Measurements from ENCODE around the gene SAMM50.

SAMM50 gene

DNA sequence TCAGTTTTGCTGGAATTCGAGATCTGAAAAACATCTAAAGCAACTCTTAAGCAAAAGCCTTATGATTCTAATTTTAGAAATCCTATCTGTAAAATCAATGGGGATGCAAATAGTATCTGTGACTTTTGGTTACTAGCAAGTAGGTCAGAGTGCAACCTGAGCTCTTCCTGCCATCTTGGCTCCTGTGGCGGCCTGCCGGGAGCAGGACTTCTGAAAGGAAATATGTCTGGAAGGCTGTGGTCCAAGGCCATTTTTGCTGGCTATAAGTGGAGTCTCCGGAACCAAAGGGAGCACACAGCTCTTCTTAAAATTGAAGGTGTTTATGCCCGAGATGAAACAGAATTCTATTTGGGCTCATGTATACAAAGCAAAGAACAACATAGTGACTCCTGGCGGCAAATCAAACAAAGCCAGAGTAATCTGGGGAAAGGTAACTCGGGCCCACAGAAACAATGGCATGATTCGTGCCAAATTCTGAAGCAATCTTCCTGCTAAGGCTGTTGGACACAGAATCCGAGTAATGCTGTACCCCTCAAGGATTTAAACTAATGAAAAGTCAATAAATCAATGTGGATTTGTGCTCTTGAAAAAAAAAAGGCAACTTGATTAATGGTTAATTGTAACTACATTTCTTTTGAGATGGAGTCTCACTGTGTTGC lies 1.7 kb downstream of the SAMM50 start:
- no peak overlapping the region for H3K27ac ChIP-seq (ENCODE audit: poor library complexity, severe bottlenecking)
- H3K9me3 ChIP-seq (ENCODE audit: severe bottlenecking): no peaks in the 10 kb centered on the region
- no peaks in the 10 kb centered on the region for H3K27me3 ChIP-seq (ENCODE audit: insufficient read depth, poor library complexity, severe bottlenecking)
- no peak overlapping the region for H3K4me3 ChIP-seq (ENCODE audit: severe bottlenecking)
- DNase-seq (ENCODE audit: low spot score) (no peak), ATAC-seq (ENCODE audit: low read depth) (no peak)
- TF ChIP-seq, protein P1, sequence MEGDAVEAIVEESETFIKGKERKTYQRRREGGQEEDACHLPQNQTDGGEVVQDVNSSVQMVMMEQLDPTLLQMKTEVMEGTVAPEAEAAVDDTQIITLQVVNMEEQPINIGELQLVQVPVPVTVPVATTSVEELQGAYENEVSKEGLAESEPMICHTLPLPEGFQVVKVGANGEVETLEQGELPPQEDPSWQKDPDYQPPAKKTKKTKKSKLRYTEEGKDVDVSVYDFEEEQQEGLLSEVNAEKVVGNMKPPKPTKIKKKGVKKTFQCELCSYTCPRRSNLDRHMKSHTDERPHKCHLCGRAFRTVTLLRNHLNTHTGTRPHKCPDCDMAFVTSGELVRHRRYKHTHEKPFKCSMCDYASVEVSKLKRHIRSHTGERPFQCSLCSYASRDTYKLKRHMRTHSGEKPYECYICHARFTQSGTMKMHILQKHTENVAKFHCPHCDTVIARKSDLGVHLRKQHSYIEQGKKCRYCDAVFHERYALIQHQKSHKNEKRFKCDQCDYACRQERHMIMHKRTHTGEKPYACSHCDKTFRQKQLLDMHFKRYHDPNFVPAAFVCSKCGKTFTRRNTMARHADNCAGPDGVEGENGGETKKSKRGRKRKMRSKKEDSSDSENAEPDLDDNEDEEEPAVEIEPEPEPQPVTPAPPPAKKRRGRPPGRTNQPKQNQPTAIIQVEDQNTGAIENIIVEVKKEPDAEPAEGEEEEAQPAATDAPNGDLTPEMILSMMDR (IDR thresholded peaks at IDR 0.05; ENCODE audit: poor library complexity, severe bottlenecking): no peak
- H3K4me1 ChIP-seq (ENCODE audit: insufficient read depth, poor library complexity, severe bottlenecking): peaks cover 13% of the 10 kb centered on the region
- 0 out of 2 replicates have a peak, but pooled peaks cover 9% of the 10 kb centered on the region for H3K36me3 ChIP-seq (ENCODE audit: low read depth)

GRCh38 chr22:43957871-43958270 lies 2.6 kb downstream of the SAMM50 start:
- ATAC-seq (ENCODE audit: low read depth): no peak
- TF ChIP-seq, protein P1 (IDR thresholded peaks at IDR 0.05; ENCODE audit: poor library complexity, severe bottlenecking): no peak
- DNase-seq (ENCODE audit: low spot score): no peak

GRCh38 chr22:43964314-43964857 lies 9.1 kb downstream of the SAMM50 start:
- Histone ChIP-seq H3K36me3 (ENCODE audit: low read depth) (peaks cover 61% of the 10 kb centered on the region), H3K27me3 (ENCODE audit: insufficient read depth, poor library complexity, severe bottlenecking) (no peaks in the 10 kb centered on the region), H3K4me1 (ENCODE audit: insufficient read depth, poor library complexity, severe bottlenecking) (no peaks in the 10 kb centered on the region), H3K4me3 (ENCODE audit: severe bottlenecking) (no peak overlapping the region), H3K27ac (ENCODE audit: poor library complexity, severe bottlenecking) (no peak overlapping the region), H3K9me3 (ENCODE audit: severe bottlenecking) (no peaks in the 10 kb centered on the region)
- no peak for DNase-seq (ENCODE audit: low spot score)
- TF ChIP-seq, protein P1 (IDR thresholded peaks at IDR 0.05; ENCODE audit: poor library complexity, severe bottlenecking): no peak
- no peak for ATAC-seq (ENCODE audit: low read depth)

More at GRCh38 chr22:43957871-43958270, 2.6 kb downstream of the SAMM50 start:
- Histone ChIP-seq H3K4me1 (ENCODE audit: insufficient read depth, poor library complexity, severe bottlenecking) (peaks cover 13% of the 10 kb centered on the region), H3K27me3 (ENCODE audit: insufficient read depth, poor library complexity, severe bottlenecking) (no peaks in the 10 kb centered on the region), H3K27ac (ENCODE audit: poor library complexity, severe bottlenecking) (no peak overlapping the region), H3K4me3 (ENCODE audit: severe bottlenecking) (no peak overlapping the region), H3K36me3 (ENCODE audit: low read depth) (peaks cover 9% of the 10 kb centered on the region; the same call in 1 of the 2 replicates), H3K9me3 (ENCODE audit: severe bottlenecking) (no peaks in the 10 kb centered on the region)

DNA sequence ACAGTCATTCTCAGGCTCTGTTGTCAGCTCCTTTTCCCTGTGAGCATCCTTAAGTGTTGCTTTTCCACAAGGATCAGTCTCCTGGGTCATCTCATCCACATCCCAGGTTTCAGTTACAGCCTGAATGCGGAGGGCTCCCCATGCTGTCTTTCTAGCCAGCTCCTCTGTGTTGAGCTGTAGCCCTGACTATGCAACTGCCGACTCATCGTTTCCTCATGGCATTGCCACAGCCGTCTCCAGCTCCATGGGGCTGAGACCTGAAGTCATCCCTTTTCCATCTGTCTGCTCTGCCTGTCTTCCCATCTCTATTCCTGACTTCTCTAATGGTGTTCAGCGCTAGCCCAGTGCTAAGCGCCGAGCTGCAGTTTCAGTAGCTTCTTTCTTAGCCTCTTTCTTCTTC lies 11.8 kb downstream of the SAMM50 start:
- no peaks in the 10 kb centered on the region for H3K9me3 ChIP-seq (ENCODE audit: severe bottlenecking)
- ATAC-seq (ENCODE audit: low read depth): no peak
- H3K4me1 ChIP-seq (ENCODE audit: insufficient read depth, poor library complexity, severe bottlenecking): no peaks in the 10 kb centered on the region
- DNase-seq (ENCODE audit: low spot score): no peak
- no peak overlapping the region for H3K27ac ChIP-seq (ENCODE audit: poor library complexity, severe bottlenecking)
- H3K4me3 ChIP-seq (ENCODE audit: severe bottlenecking): no peak overlapping the region
- TF ChIP-seq, protein P1 (IDR thresholded peaks at IDR 0.05; ENCODE audit: poor library complexity, severe bottlenecking): no peak
- no peaks in the 10 kb centered on the region for H3K27me3 ChIP-seq (ENCODE audit: insufficient read depth, poor library complexity, severe bottlenecking)
- peaks cover 66% of the 10 kb centered on the region for H3K36me3 ChIP-seq (ENCODE audit: low read depth)

GRCh38 chr22:43968614-43969013 lies 13.4 kb downstream of the SAMM50 start:
- Histone ChIP-seq H3K36me3 (ENCODE audit: low read depth) (peaks cover 74% of the 10 kb centered on the region), H3K27me3 (ENCODE audit: insufficient read depth, poor library complexity, severe bottlenecking) (no peaks in the 10 kb centered on the region), H3K4me3 (ENCODE audit: severe bottlenecking) (no peak overlapping the region), H3K27ac (ENCODE audit: poor library complexity, severe bottlenecking) (no peak overlapping the region), H3K4me1 (ENCODE audit: insufficient read depth, poor library complexity, severe bottlenecking) (no peaks in the 10 kb centered on the region), H3K9me3 (ENCODE audit: severe bottlenecking) (no peaks in the 10 kb centered on the region)
- DNase-seq (ENCODE audit: low spot score) (no peak), ATAC-seq (ENCODE audit: low read depth) (no peak)
- TF ChIP-seq, protein P1 (IDR thresholded peaks at IDR 0.05; ENCODE audit: poor library complexity, severe bottlenecking): no peak
